Smooth muscle cell (in vitro differentiated cells): Measurements from ENCODE around the gene GNB1L. TPM values are rescaled to one million over a fixed set of nuclear protein-coding genes. Genes with fewer than 3 reads are reported as not detected.

ENCODE experiments used
- DNase-seq: peaks from one replicate; lab custom pipeline; 2025; ENCODE audit not compliant: unreplicated experiment; lab: John Stamatoyannopoulos, UW
- H2AFZ ChIP-seq: fragments of 200-600 bp; sonication (generic); 2 replicates; pipeline ENCODE4 v1.6.0; 2016; ENCODE audit warnings: antibody characterized with exemption, low read depth, mild to moderate bottlenecking
- H3F3A ChIP-seq: fragments of 200-600 bp; sonication (generic); 2 replicates; pipeline ENCODE4 v1.6.0; 2017; ENCODE audit warnings: antibody characterized with exemption, low read depth
- H3K27ac ChIP-seq: fragments of 200-600 bp; sonication (generic); 2 replicates; pipeline ENCODE4 v1.5.1; 2016; ENCODE audit warnings: low read depth, mild to moderate bottlenecking
- H3K27me3 ChIP-seq: fragments of 200-600 bp; sonication (generic); 2 replicates; pipeline ENCODE4 v1.6.1; 2016; ENCODE audit warnings: low read depth, mild to moderate bottlenecking
- H3K36me3 ChIP-seq: fragments of 200-600 bp; sonication (generic); 2 replicates; pipeline ENCODE4 v1.5.1; 2016; ENCODE audit warnings: low read depth
- H3K4me1 ChIP-seq: fragments of 200-600 bp; sonication (generic); 2 replicates; pipeline ENCODE4 v1.5.1; 2016; ENCODE audit warnings: low read depth
- H3K4me2 ChIP-seq: fragments of 200-600 bp; sonication (generic); 2 replicates; pipeline ENCODE4 v1.6.0; 2016; ENCODE audit warnings: mild to moderate bottlenecking
- H3K4me3 ChIP-seq: fragments of 200-600 bp; sonication (generic); 2 replicates; pipeline ENCODE4 v1.5.1; 2016; ENCODE audit warnings: mild to moderate bottlenecking
- H3K79me2 ChIP-seq: fragments of 200-600 bp; sonication (generic); 2 replicates; pipeline ENCODE4 v1.6.0; 2016; ENCODE audit warnings: low read depth, mild to moderate bottlenecking
- H3K9ac ChIP-seq: fragments of 200-600 bp; sonication (generic); 2 replicates; pipeline ENCODE4 v1.6.0; 2016; ENCODE audit warnings: low read depth
- H3K9me3 ChIP-seq: fragments of 200-600 bp; sonication (generic); replicated peaks from 2 replicates; pipeline ENCODE4 v1.5.1; 2016; ENCODE audit warnings: low read depth
- H4K20me1 ChIP-seq: fragments of 200-600 bp; sonication (generic); 2 replicates; pipeline ENCODE4 v1.6.0; 2016; ENCODE audit warnings: low read depth
- WGBS: methylation state at CpG from one replicate; pipeline ENCODE4 v1.1.7; 2016; ENCODE audit warnings: low lambda C conversion rate; 5-methylcytosine and 5-hydroxymethylcytosine counted together
- polyA plus RNA-seq: library from polyadenylated mRNA; unstranded; fragments of >200 nt; fragmentation: Nextera tagmentation; extraction: Ambion mirVana; gene quantifications from 2 replicates; pipeline ENCODE4 v1.2.1, GENCODE V29; 2016
- total RNA-seq: library from RNA; depleted of rRNA; stranded (reverse); fragments of >200 nt; gene quantifications from 2 replicates; pipeline ENCODE4 v1.2.3, GENCODE V29; 2014
- TF ChIP-seq, protein P1 (sequence below): fragments of 200-600 bp; sonication (generic); IDR thresholded peaks from 2 replicates; pipeline ENCODE4 v1.5.1; 2017; ENCODE audit warnings: borderline replicate concordance, mild to moderate bottlenecking, antibody characterized with exemption; ENCODE audit not compliant: insufficient read depth, poor library complexity, severe bottlenecking

GNB1L gene
- total and polyA plus RNA-seq, 2 experiments from 2014 or later: 4.1 to 7.4 TPM

DNA sequence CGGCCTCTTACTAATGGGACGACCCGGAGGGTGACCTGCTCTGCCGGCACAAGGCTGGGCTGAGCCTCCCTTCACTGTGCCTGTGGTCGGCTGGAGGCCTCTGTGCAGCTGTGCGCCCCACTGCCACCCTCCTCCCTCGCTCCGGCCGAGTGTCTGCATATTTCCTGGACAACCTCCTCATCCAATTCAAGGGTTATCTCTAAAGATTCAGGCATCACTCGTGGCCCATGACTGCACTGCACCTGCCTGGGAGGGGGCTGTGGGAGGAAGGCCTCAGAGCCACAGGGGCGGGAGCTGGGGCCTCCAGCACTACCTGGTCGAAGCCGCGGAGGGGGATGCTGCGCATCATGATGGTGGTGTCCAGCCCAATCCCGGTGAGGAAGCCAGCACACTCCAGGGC is 43.1 kb upstream of the GNB1L start:
- H3K36me3 ChIP-seq: no peaks in the 10 kb centered on the region

DNA sequence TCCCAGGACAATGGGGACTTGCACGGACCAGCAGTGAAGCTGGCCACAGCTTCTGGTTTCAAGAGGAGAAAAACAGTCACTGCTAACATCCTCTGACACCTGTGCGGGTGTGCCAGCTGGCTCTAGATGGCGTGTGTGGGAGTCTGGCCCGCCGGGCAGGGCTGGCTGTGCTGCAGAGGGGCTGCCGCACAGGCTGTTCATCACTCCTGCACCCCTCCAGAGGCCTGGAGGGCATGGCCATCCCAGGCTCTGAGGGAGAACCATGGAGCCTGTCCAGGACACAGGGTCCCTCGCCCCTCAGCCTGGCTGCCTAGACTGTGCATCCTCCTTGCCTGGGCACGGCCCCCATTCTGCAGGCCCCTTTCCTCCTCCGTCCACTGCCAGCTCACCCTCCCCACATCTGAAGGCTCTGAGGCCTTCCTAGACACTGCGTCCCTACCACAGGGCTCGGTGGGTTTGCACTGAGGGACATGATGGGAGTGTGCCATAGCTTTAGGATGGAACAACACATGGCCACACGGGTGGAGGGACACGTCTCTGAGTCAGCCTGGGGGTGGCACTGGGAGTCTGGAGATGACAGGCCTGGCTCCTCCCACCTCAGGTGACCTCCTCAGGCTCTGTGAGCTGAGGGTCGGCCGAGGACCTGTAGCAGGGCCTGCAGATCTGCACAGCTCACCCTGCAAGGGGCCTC is 42.1 kb upstream of the GNB1L start:
- peaks cover 13% of the 10 kb centered on the region for H3K4me1 ChIP-seq
- DNase-seq: no peak
- WGBS: 78% methylated on average over 15 of the region's 15 CpGs
- no peaks in the 10 kb centered on the region for H3K9me3 ChIP-seq
- no peak overlapping the region for H3K4me3 ChIP-seq
- H3K27me3 ChIP-seq: no peaks in the 10 kb centered on the region
- no peaks in the 10 kb centered on the region for H3F3A ChIP-seq
- no peaks in the 10 kb centered on the region for H3K79me2 ChIP-seq
- H3K36me3 ChIP-seq: no peaks in the 10 kb centered on the region
- no peak overlapping the region for H3K4me2 ChIP-seq
- H4K20me1 ChIP-seq: no peaks in the 10 kb centered on the region
- no peak overlapping the region for H2AFZ ChIP-seq
- H3K9ac ChIP-seq: no peak overlapping the region
- TF ChIP-seq, protein P1, sequence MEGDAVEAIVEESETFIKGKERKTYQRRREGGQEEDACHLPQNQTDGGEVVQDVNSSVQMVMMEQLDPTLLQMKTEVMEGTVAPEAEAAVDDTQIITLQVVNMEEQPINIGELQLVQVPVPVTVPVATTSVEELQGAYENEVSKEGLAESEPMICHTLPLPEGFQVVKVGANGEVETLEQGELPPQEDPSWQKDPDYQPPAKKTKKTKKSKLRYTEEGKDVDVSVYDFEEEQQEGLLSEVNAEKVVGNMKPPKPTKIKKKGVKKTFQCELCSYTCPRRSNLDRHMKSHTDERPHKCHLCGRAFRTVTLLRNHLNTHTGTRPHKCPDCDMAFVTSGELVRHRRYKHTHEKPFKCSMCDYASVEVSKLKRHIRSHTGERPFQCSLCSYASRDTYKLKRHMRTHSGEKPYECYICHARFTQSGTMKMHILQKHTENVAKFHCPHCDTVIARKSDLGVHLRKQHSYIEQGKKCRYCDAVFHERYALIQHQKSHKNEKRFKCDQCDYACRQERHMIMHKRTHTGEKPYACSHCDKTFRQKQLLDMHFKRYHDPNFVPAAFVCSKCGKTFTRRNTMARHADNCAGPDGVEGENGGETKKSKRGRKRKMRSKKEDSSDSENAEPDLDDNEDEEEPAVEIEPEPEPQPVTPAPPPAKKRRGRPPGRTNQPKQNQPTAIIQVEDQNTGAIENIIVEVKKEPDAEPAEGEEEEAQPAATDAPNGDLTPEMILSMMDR: no peak
- no peak overlapping the region for H3K27ac ChIP-seq

More for the DNA sequence above, 43.1 kb upstream of the GNB1L start:
- H3K9me3 ChIP-seq: no peaks in the 10 kb centered on the region
- no peak overlapping the region for H2AFZ ChIP-seq
- H3K27me3 ChIP-seq: no peaks in the 10 kb centered on the region
- 93% methylated on average over 16 of the region's 16 CpGs for WGBS
- no peaks in the 10 kb centered on the region for H4K20me1 ChIP-seq
- no peak overlapping the region for H3K4me3 ChIP-seq
- DNase-seq: no peak
- H3K4me1 ChIP-seq: peaks cover 11% of the 10 kb centered on the region
- TF ChIP-seq, protein P1: no peak
- no peak overlapping the region for H3K4me2 ChIP-seq
- no peaks in the 10 kb centered on the region for H3K79me2 ChIP-seq
- no peaks in the 10 kb centered on the region for H3F3A ChIP-seq
- no peak overlapping the region for H3K27ac ChIP-seq
- H3K9ac ChIP-seq: no peak overlapping the region

DNA sequence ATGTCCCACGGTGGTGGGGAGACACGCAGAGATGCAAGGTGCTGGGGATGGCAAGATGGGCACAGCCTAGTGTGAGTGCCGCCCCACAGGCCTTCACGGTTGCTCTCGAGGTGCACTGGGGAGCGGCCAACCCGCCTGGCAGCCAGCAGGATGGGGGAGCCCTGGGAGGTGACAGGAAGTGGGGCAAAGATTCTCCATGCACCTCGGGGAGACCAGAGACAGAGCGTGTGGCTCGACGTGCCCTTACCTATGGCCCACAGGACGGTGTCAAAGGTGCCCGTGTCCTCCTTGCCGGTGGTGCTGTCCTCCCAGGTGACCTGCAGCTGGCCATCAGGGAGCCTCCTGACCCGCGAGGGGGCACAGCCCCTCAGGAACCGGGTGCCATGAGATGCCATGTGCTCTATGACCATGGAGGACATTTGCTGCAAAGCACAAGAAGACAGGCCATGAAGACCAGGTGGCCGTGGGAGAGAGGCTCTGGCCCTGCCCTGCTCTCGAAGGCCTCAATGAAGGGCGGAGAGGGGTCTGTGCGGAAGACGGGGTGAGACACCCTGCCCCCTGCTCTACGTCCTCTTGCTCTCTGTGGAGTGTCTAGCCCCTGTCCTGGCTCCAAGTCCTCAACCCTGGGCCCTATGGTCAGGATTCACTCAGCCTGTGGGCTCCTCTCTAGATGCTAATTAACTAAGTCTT is 40.6 kb upstream of the GNB1L start:
- TF ChIP-seq, protein P1: no peak
- Histone ChIP-seq H2AFZ (no peak overlapping the region), H3K4me3 (no peak overlapping the region), H3K27me3 (no peaks in the 10 kb centered on the region), H3K79me2 (no peaks in the 10 kb centered on the region), H3K9me3 (no peaks in the 10 kb centered on the region), H3K4me2 (no peak overlapping the region), H3F3A (no peaks in the 10 kb centered on the region), H3K9ac (no peak overlapping the region), H3K4me1 (peaks cover 22% of the 10 kb centered on the region), H3K27ac (no peak overlapping the region), H3K36me3 (no peaks in the 10 kb centered on the region), H4K20me1 (no peaks in the 10 kb centered on the region)
- 93% methylated on average over 21 of the region's 23 CpGs for WGBS
- DNase-seq: no peak

DNA sequence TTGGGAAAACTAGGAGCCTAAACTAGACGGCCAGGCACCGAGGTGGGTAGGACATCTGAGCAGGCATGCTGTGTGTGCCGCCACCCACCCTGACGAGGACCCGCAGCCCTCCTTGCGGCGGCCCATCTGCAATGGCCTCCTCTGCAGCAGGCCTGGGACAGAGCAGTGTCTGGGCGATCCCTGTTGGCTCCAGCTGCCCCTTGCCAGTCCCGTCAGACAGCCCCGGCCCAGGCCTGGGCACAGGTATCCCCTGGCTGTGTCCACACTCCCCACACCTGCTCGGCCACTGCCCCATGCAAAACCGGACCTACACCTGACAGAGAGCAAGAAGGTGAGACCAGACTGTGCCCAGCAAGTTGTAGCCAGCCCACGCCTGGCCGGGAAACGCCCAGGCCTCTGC is 38.7 kb upstream of the GNB1L start:
- no peaks in the 10 kb centered on the region for H3K36me3 ChIP-seq
- WGBS: 89% methylated on average over 15 of the region's 15 CpGs
- peaks cover 22% of the 10 kb centered on the region for H3K4me1 ChIP-seq
- no peak overlapping the region for H3K27ac ChIP-seq
- no peaks in the 10 kb centered on the region for H4K20me1 ChIP-seq
- no peak overlapping the region for H3K4me3 ChIP-seq
- TF ChIP-seq, protein P1: no peak
- no peak overlapping the region for H3K4me2 ChIP-seq
- no peaks in the 10 kb centered on the region for H3K9me3 ChIP-seq
- DNase-seq: no peak
- H3K9ac ChIP-seq: no peak overlapping the region
- no peaks in the 10 kb centered on the region for H3K79me2 ChIP-seq
- H3F3A ChIP-seq: no peaks in the 10 kb centered on the region
- H3K27me3 ChIP-seq: no peaks in the 10 kb centered on the region
- no peak overlapping the region for H2AFZ ChIP-seq
